ENCODE data around the gene STXBP4. TPM values are rescaled to one million over a fixed set of nuclear protein-coding genes. Genes with fewer than 3 reads are reported as not detected.

Gene STXBP4
- total and polyA plus RNA-seq, 7 experiments from 2014 or later: 3.2 to 12.1 (median 8.6) TPM

DNA sequence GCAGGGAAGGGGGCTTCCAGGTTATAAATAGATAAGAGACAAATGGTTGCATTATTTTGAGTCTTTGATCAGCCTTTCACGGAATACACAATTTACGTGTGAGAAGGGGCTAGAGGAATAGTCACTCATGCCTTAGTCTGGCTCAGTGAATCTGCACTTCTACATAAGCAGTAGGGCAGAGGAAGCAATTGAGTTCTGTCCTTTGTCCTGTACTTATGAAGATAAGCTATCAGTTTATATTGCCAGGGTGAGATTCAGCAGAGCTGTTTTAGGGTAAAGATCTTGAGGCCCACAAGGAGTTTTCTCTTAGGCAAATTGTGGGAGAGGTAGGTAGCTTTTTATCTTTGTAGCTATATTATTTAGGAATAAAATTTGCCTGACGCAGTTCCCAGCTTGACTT, 34.6 kb upstream of the STXBP4 start:
- POLR2A ChIA-PET: no interaction called here
- Histone ChIP-seq H3K36me3 (ENCODE audit: control insufficient read depth in 2 of 3, insufficient read depth in 3 of 3, low read length in 3 of 3) (no peaks in the 10 kb centered on the region), H3K9me3 (ENCODE audit: control insufficient read depth in 2 of 3, low read length in 3 of 3) (no peaks in the 10 kb centered on the region), H3K27me3 (ENCODE audit: control insufficient read depth in 2 of 2, insufficient read depth in 2 of 2, low read length in 2 of 2) (no peaks in the 10 kb centered on the region), H3K27ac (ENCODE audit: low read depth, low read length) (no peak overlapping the region), H3K4me1 (ENCODE audit: control insufficient read depth in 2 of 2, insufficient read depth in 2 of 2, low read length in 2 of 2) (no peaks in the 10 kb centered on the region), H3K4me3 (ENCODE audit: low read length) (no peak overlapping the region)
- Mint-ChIP-seq H3K4me1 (no peaks in the 10 kb centered on the region), H3K27me3 (peaks cover 0 to 14% (median 4%) of the 10 kb centered on the region in 5 donors), H3K27ac (no peak overlapping the region), H3K36me3 (no peaks in the 10 kb centered on the region), H3K4me3 (no peak overlapping the region), H3K9me3 (no peaks in the 10 kb centered on the region)
- ATAC-seq (no peak), DNase-seq (no peak)
- intact Hi-C loops (cut with micrococcal nuclease): no loop called here
- CTCF ChIA-PET: no interaction called here

DNA sequence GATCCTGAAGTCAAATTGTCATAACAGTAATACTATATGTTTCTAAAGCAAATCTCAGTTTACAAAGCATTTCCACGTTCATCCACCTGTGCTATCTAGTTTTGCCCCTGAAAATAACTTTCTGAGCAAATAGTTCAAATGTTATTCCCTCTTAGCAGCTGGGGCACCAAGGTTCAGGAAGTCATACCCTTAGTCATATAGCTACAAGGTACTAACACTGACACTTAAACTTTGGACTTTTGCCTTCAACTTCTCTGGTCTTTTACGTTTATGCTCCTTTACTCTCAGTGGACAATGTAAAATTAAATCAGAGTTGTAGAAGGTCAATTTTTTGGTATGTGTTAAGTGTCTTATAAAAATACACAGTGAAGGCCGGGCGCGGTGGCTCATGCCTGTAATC, 33.1 kb upstream of the STXBP4 start:
- Mint-ChIP-seq H3K4me1 (no peaks in the 10 kb centered on the region), H3K4me3 (no peak overlapping the region), H3K27me3 (peaks cover 0 to 10% (median 0%) of the 10 kb centered on the region in 5 donors), H3K27ac (no peak overlapping the region), H3K36me3 (no peaks in the 10 kb centered on the region), H3K9me3 (no peaks in the 10 kb centered on the region)
- ChIA-PET POLR2A (no interaction called here), CTCF (no interaction called here)
- no peak overlapping the region for H3K4me3 ChIP-seq (ENCODE audit: low read length)
- no peaks in the 10 kb centered on the region for H3K36me3 ChIP-seq (ENCODE audit: control insufficient read depth in 2 of 3, insufficient read depth in 3 of 3, low read length in 3 of 3)
- H3K9me3 ChIP-seq (ENCODE audit: control insufficient read depth in 2 of 3, low read length in 3 of 3): no peaks in the 10 kb centered on the region
- ATAC-seq (no peak), DNase-seq (no peak)
- H3K4me1 ChIP-seq (ENCODE audit: control insufficient read depth in 2 of 2, insufficient read depth in 2 of 2, low read length in 2 of 2): no peaks in the 10 kb centered on the region
- no peaks in the 10 kb centered on the region for H3K27me3 ChIP-seq (ENCODE audit: control insufficient read depth in 2 of 2, insufficient read depth in 2 of 2, low read length in 2 of 2)
- intact Hi-C loops (cut with micrococcal nuclease): no loop called here
- H3K27ac ChIP-seq (ENCODE audit: low read depth, low read length): no peak overlapping the region

DNA sequence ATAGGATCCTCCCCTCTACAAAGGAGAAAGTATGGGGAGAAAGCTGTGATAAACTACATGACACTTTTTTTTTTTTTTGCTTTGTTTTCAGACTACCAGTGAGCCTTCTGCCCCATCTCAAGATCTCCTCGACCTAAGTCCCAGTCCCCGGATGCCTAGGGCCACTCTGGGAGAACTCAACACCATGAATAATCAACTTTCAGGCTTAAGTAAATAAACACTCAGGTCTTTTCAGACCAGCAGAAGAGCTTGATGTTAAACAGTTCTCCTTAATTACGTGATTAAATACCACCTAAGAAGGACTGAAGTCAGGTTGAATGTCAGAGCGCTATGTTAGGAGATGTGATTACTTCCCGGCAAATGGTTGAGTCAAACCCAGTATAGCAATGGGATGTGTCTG, 31.5 kb upstream of the STXBP4 start:
- H3K27ac ChIP-seq (ENCODE audit: low read depth, low read length): no peak overlapping the region
- DNase-seq (no peak), ATAC-seq (no peak)
- H3K9me3 Mint-ChIP-seq: no peaks in the 10 kb centered on the region
- no peaks in the 10 kb centered on the region for H3K36me3 ChIP-seq (ENCODE audit: control insufficient read depth in 2 of 3, insufficient read depth in 3 of 3, low read length in 3 of 3)
- peaks cover 0 to 10% (median 0%) of the 10 kb centered on the region in 5 donors for H3K27me3 Mint-ChIP-seq
- no peaks in the 10 kb centered on the region for H3K4me1 ChIP-seq (ENCODE audit: control insufficient read depth in 2 of 2, insufficient read depth in 2 of 2, low read length in 2 of 2)
- H3K4me3 Mint-ChIP-seq: no peak overlapping the region
- CTCF ChIA-PET: no interaction called here
- H3K4me3 ChIP-seq (ENCODE audit: low read length): no peak overlapping the region
- intact Hi-C loops (cut with micrococcal nuclease): no loop called here
- H3K27me3 ChIP-seq (ENCODE audit: control insufficient read depth in 2 of 2, insufficient read depth in 2 of 2, low read length in 2 of 2): no peaks in the 10 kb centered on the region
- no peak overlapping the region for H3K27ac Mint-ChIP-seq
- no peaks in the 10 kb centered on the region for H3K36me3 Mint-ChIP-seq
- no peaks in the 10 kb centered on the region for H3K9me3 ChIP-seq (ENCODE audit: control insufficient read depth in 2 of 3, low read length in 3 of 3)
- no peaks in the 10 kb centered on the region for H3K4me1 Mint-ChIP-seq
- POLR2A ChIA-PET: no interaction called here

DNA sequence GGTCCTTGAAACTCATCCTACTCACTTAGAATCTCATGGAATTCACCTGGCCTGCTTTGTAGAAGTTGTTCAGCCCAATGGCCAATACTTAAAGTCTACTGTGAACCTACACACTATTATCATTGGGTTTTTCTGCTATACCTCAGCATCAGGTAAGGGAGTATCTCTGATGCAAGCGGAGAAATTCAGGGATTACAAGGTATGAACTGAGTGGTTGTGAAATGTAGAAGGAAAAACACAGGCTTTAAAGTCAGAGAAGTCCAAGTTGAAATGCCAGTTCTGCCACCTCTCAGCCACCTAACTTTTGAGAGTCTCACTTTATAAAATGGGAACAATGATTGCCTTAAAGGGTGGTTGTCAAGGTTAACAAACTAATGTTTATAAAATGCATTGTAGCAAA, 31.1 kb upstream of the STXBP4 start:
- DNase-seq (no peak), ATAC-seq (no peak)
- H3K9me3 ChIP-seq (ENCODE audit: control insufficient read depth in 2 of 3, low read length in 3 of 3): no peaks in the 10 kb centered on the region
- Mint-ChIP-seq H3K9me3 (no peaks in the 10 kb centered on the region), H3K27me3 (peaks cover 0 to 10% (median 0%) of the 10 kb centered on the region in 5 donors), H3K27ac (no peak overlapping the region), H3K36me3 (no peaks in the 10 kb centered on the region), H3K4me3 (no peak overlapping the region), H3K4me1 (no peaks in the 10 kb centered on the region)
- H3K27me3 ChIP-seq (ENCODE audit: control insufficient read depth in 2 of 2, insufficient read depth in 2 of 2, low read length in 2 of 2): no peaks in the 10 kb centered on the region
- POLR2A ChIA-PET: no interaction called here
- intact Hi-C loops (cut with micrococcal nuclease): no loop called here
- no peak overlapping the region for H3K4me3 ChIP-seq (ENCODE audit: low read length)
- no peak overlapping the region for H3K27ac ChIP-seq (ENCODE audit: low read depth, low read length)
- no peaks in the 10 kb centered on the region for H3K36me3 ChIP-seq (ENCODE audit: control insufficient read depth in 2 of 3, insufficient read depth in 3 of 3, low read length in 3 of 3)
- CTCF ChIA-PET: no interaction called here
- no peaks in the 10 kb centered on the region for H3K4me1 ChIP-seq (ENCODE audit: control insufficient read depth in 2 of 2, insufficient read depth in 2 of 2, low read length in 2 of 2)

DNA sequence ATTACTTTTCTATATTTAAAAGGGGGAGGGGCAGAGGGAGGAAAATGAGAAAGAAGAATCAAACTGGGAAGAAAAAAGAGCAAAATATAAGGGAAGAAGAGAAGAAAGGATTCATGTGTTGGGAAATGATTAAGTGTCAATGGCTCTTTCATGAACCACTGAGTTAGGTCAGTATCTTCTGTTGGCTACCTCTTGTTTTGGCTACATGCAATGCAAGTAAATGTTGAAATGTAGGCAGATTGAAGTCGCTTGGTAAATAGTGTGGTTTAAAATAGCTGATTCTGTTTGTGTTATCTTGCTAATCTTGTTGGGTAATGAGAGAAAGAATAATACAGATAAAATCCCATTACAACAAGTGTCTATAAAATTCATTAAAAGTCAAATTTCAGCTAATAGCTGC, 27.3 kb upstream of the STXBP4 start:
- Histone ChIP-seq H3K9me3 (ENCODE audit: control insufficient read depth in 2 of 3, low read length in 3 of 3) (no peaks in the 10 kb centered on the region), H3K27ac (ENCODE audit: low read depth, low read length) (no peak overlapping the region), H3K4me3 (ENCODE audit: low read length) (no peak overlapping the region), H3K4me1 (ENCODE audit: control insufficient read depth in 2 of 2, insufficient read depth in 2 of 2, low read length in 2 of 2) (no peaks in the 10 kb centered on the region), H3K36me3 (ENCODE audit: control insufficient read depth in 2 of 3, insufficient read depth in 3 of 3, low read length in 3 of 3) (no peaks in the 10 kb centered on the region), H3K27me3 (ENCODE audit: control insufficient read depth in 2 of 2, insufficient read depth in 2 of 2, low read length in 2 of 2) (no peaks in the 10 kb centered on the region)
- ATAC-seq (no peak), DNase-seq (no peak)
- no peaks in the 10 kb centered on the region for H3K36me3 Mint-ChIP-seq
- no peak overlapping the region for H3K4me3 Mint-ChIP-seq
- peaks cover 0 to 2% (median 0%) of the 10 kb centered on the region in 7 donors for H3K4me1 Mint-ChIP-seq
- no peak overlapping the region for H3K27ac Mint-ChIP-seq
- POLR2A ChIA-PET: no interaction called here
- peaks cover 0 to 15% (median 6%) of the 10 kb centered on the region in 5 donors for H3K27me3 Mint-ChIP-seq
- no peaks in the 10 kb centered on the region for H3K9me3 Mint-ChIP-seq
- intact Hi-C loops (cut with micrococcal nuclease): no loop called here
- CTCF ChIA-PET: no interaction called here

DNA sequence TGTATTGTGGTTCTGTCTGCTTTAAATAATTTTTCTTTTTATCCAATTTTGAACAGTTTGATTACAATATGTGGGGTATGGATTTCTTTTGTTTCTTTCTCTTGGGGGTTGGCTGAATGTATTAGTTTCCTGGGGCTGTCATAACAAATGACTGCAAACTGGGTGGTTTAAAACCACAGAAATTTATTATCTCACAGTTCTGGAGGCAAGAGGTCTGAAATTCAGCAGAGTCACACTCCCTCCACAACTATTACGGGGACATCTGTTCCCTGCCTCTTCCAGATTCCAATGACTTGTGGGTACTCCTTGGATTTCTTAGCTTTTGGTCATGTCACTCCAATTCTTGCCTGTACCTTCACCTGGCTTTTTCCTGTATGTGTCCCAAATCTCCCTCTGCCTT, 23.8 kb upstream of the STXBP4 start:
- no peak for ATAC-seq
- H3K36me3 ChIP-seq (ENCODE audit: control insufficient read depth in 2 of 3, insufficient read depth in 3 of 3, low read length in 3 of 3): no peaks in the 10 kb centered on the region
- no peak overlapping the region for H3K27ac ChIP-seq (ENCODE audit: low read depth, low read length)
- peaks cover 0 to 4% (median 0%) of the 10 kb centered on the region in 11 donors for H3K9me3 Mint-ChIP-seq
- H3K9me3 ChIP-seq (ENCODE audit: control insufficient read depth in 2 of 3, low read length in 3 of 3): no peaks in the 10 kb centered on the region
- no peaks in the 10 kb centered on the region for H3K27me3 ChIP-seq (ENCODE audit: control insufficient read depth in 2 of 2, insufficient read depth in 2 of 2, low read length in 2 of 2)
- H3K4me3 Mint-ChIP-seq: no peak overlapping the region
- intact Hi-C loops (cut with micrococcal nuclease): no loop called here
- peaks cover 0 to 7% (median 0%) of the 10 kb centered on the region in 5 donors for H3K36me3 Mint-ChIP-seq
- ChIA-PET CTCF (no interaction called here), POLR2A (no interaction called here)
- H3K4me1 ChIP-seq (ENCODE audit: control insufficient read depth in 2 of 2, insufficient read depth in 2 of 2, low read length in 2 of 2): no peaks in the 10 kb centered on the region
- H3K27ac Mint-ChIP-seq: no peak overlapping the region
- H3K4me1 Mint-ChIP-seq: peaks cover 0 to 6% (median 2%) of the 10 kb centered on the region in 7 donors
- H3K4me3 ChIP-seq (ENCODE audit: low read length): no peak overlapping the region
- no peak for DNase-seq
- peaks cover 6 to 33% (median 7%) of the 10 kb centered on the region in 5 donors for H3K27me3 Mint-ChIP-seq

DNA sequence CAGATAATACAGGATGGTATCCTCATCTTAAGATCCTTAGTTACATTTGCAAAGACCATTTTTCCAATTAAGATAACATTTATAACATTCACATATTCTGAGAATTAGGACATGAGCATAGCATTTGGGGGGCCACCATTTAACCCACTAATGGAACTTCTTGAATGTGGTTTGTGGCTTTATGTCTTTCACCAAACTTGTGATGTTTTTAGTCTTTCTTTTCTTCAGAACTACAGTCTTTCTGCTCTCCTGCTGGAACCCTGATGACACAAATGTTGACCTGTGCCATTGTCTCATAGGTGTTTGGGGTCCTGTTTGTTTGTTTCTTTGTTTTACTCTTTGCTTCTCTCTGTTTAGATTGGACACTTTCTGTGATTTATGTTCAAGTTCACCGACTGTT, 23.3 kb upstream of the STXBP4 start:
- intact Hi-C loops (cut with micrococcal nuclease): no loop called here
- no peak for DNase-seq
- H3K4me1 ChIP-seq (ENCODE audit: control insufficient read depth in 2 of 2, insufficient read depth in 2 of 2, low read length in 2 of 2): no peaks in the 10 kb centered on the region
- no peaks in the 10 kb centered on the region for H3K27me3 ChIP-seq (ENCODE audit: control insufficient read depth in 2 of 2, insufficient read depth in 2 of 2, low read length in 2 of 2)
- no peak for ATAC-seq
- ChIA-PET POLR2A (no interaction called here), CTCF (no interaction called here)
- H3K4me3 ChIP-seq (ENCODE audit: low read length): no peak overlapping the region
- H3K4me3 Mint-ChIP-seq: no peak overlapping the region
- no peak overlapping the region for H3K27ac ChIP-seq (ENCODE audit: low read depth, low read length)
- H3K4me1 Mint-ChIP-seq: peaks cover 0 to 6% (median 2%) of the 10 kb centered on the region in 7 donors
- no peaks in the 10 kb centered on the region for H3K9me3 ChIP-seq (ENCODE audit: control insufficient read depth in 2 of 3, low read length in 3 of 3)
- H3K9me3 Mint-ChIP-seq: peaks cover 0 to 4% (median 0%) of the 10 kb centered on the region in 11 donors
- no peak overlapping the region for H3K27ac Mint-ChIP-seq
- H3K36me3 ChIP-seq (ENCODE audit: control insufficient read depth in 2 of 3, insufficient read depth in 3 of 3, low read length in 3 of 3): no peaks in the 10 kb centered on the region
- peaks cover 6 to 33% (median 7%) of the 10 kb centered on the region in 5 donors for H3K27me3 Mint-ChIP-seq
- H3K36me3 Mint-ChIP-seq: peaks cover 0 to 7% (median 0%) of the 10 kb centered on the region in 5 donors
